ENCODE data around the gene CHURC1. TPM values are rescaled to one million over a fixed set of nuclear protein-coding genes. Genes with fewer than 3 reads are reported as not detected.

Gene CHURC1
- total and polyA plus RNA-seq, 2 donors (not counting 1 experiment from before 2014, with no cell fraction given): 29.7 to 77.1 TPM

DNA sequence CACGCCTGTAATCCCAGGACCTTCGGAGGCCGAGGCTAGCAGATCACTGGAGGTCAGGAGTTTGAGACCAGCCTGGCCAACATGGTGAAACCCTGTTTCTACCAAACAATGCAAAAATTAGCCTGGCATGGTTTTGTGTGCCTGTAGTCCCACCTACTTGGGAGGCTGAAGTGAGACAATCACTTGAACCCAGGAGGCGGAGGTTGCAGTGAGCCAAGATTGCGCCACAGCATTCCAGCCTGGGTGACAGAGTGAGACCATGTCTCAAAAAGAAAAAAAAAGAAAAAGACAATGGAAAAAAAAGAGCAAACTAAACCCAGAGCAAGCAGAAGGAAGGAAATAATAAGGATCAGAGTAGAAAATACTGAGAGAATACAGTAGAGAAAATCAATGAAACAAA, 5.4 kb downstream of the CHURC1 start:
- Histone ChIP-seq H3K79me2 (ENCODE audit: control insufficient read depth, insufficient read depth, low read length) (peaks cover 81% of the 10 kb centered on the region), H3K4me2 (replicated peaks; ENCODE audit: low read depth, low read length, poor library complexity, severe bottlenecking) (no peak overlapping the region)

GRCh38 chr14:64920465-64920864, 6.2 kb downstream of the CHURC1 start:
- no peak overlapping the region for H3K9ac ChIP-seq (ENCODE audit: low read length)
- intact Hi-C loops (cut with micrococcal nuclease): no loop called here
- H3K4me1 ChIP-seq (ENCODE audit: control insufficient read depth in 2 of 2, insufficient read depth in 2 of 2, low read length in 2 of 2): peaks cover 8 to 12% of the 10 kb centered on the region in 2 donors
- ATAC-seq (ENCODE audit: low read depth) (no peak), DNase-seq (no peak)
- no peak overlapping the region for H3K4me3 Mint-ChIP-seq
- H3K27me3 ChIP-seq (replicated peaks in 1 of 4; ENCODE audit: control extremely low read depth in 1 of 4, control insufficient read depth in 3 of 4, insufficient read depth in 4 of 4, low read length in 3 of 4): no peaks in the 10 kb centered on the region
- no peak overlapping the region for H3K27ac Mint-ChIP-seq
- 100% methylated on average over 1 of the region's 2 CpGs for WGBS (ENCODE audit: insufficient coverage)
- TF ChIP-seq CTCF (IDR thresholded peaks at IDR 0.05) (no peak), EZH2 (IDR thresholded peaks at IDR 0.05; ENCODE audit: borderline replicate concordance, insufficient read depth, low read depth, low read length, poor library complexity, severe bottlenecking) (no peak)
- ChIA-PET POLR2A (no interaction called here), CTCF (interaction anchor here (0.6 kb wide), 1 partner anchor 70 kb away, joined by 3 read pairs; no protein-coding TSS in a partner anchor)
- peaks cover 6 to 27% of the 10 kb centered on the region in 2 experiments for H3K36me3 ChIP-seq (replicated peaks in 1 of 2; ENCODE audit: control extremely low read depth in 1 of 2, control insufficient read depth in 1 of 2, extremely low read depth in 1 of 2, insufficient read depth in 2 of 2, low read length in 1 of 2)
- no peak overlapping the region for H3K4me3 ChIP-seq (ENCODE audit: control extremely low read depth in 1 of 5, extremely low read depth in 1 of 5, insufficient read depth in 1 of 5, low read depth in 2 of 5, low read length in 4 of 5)
- peaks cover 76% of the 10 kb centered on the region for H4K20me1 ChIP-seq (ENCODE audit: control insufficient read depth, insufficient read depth, low read length, poor library complexity, severe bottlenecking)
- H3K4me2 ChIP-seq (replicated peaks; ENCODE audit: low read depth, low read length, poor library complexity, severe bottlenecking): no peak overlapping the region
- H3K9me3 ChIP-seq (ENCODE audit: control extremely low read depth in 1 of 3, control insufficient read depth in 2 of 3, insufficient read depth in 1 of 3, low read length in 2 of 3): no peaks in the 10 kb centered on the region
- H3K4me1 Mint-ChIP-seq: peaks cover 45% of the 10 kb centered on the region
- H3K27me3 Mint-ChIP-seq: no peaks in the 10 kb centered on the region
- H3K27ac ChIP-seq (ENCODE audit: low read length in 2 of 2): no peak overlapping the region
- no peaks in the 10 kb centered on the region for H3K9me3 Mint-ChIP-seq (ENCODE audit: insufficient read depth)
- no peak overlapping the region for H2AFZ ChIP-seq (ENCODE audit: insufficient read depth, low read depth, low read length, poor library complexity, severe bottlenecking)
- H3K79me2 ChIP-seq (ENCODE audit: control insufficient read depth, insufficient read depth, low read length): peaks cover 77% of the 10 kb centered on the region

More for the DNA sequence above, 5.4 kb downstream of the CHURC1 start:
- no peak for DNase-seq
- Histone ChIP-seq H4K20me1 (ENCODE audit: control insufficient read depth, insufficient read depth, low read length, poor library complexity, severe bottlenecking) (peaks cover 74% of the 10 kb centered on the region), H3K4me1 (ENCODE audit: control insufficient read depth in 2 of 2, insufficient read depth in 2 of 2, low read length in 2 of 2) (peaks cover 14 to 19% of the 10 kb centered on the region in 2 donors), H3K9me3 (ENCODE audit: control extremely low read depth in 1 of 3, control insufficient read depth in 2 of 3, insufficient read depth in 1 of 3, low read length in 2 of 3) (no peaks in the 10 kb centered on the region), H3K9ac (ENCODE audit: low read length) (no peak overlapping the region), H3K4me3 (ENCODE audit: control extremely low read depth in 1 of 5, extremely low read depth in 1 of 5, insufficient read depth in 1 of 5, low read depth in 2 of 5, low read length in 4 of 5) (no peak overlapping the region), H3K36me3 (replicated peaks in 1 of 2; ENCODE audit: control extremely low read depth in 1 of 2, control insufficient read depth in 1 of 2, extremely low read depth in 1 of 2, insufficient read depth in 2 of 2, low read length in 1 of 2) (peaks cover 6 to 18% of the 10 kb centered on the region in 2 experiments), H3K27ac (ENCODE audit: low read length in 2 of 2) (no peak overlapping the region), H3K27me3 (replicated peaks in 1 of 4; ENCODE audit: control extremely low read depth in 1 of 4, control insufficient read depth in 3 of 4, insufficient read depth in 4 of 4, low read length in 3 of 4) (no peaks in the 10 kb centered on the region), H2AFZ (ENCODE audit: insufficient read depth, low read depth, low read length, poor library complexity, severe bottlenecking) (no peak overlapping the region)
- 100% methylated on average over 4 of the region's 5 CpGs for WGBS (ENCODE audit: insufficient coverage)
- intact Hi-C loops (cut with micrococcal nuclease): loop anchor here (10.0 kb wide), 1 partner anchor 1375 kb away; the partner anchor contains the start of gene PPP2R5E
- H3K9me3 Mint-ChIP-seq (ENCODE audit: insufficient read depth): no peaks in the 10 kb centered on the region
- no peak for ATAC-seq (ENCODE audit: low read depth)
- H3K27me3 Mint-ChIP-seq: no peaks in the 10 kb centered on the region
- POLR2A ChIA-PET: no interaction called here
- H3K4me1 Mint-ChIP-seq: peaks cover 53% of the 10 kb centered on the region
- no peak overlapping the region for H3K27ac Mint-ChIP-seq
- no peak for TF ChIP-seq EZH2 (IDR thresholded peaks at IDR 0.05; ENCODE audit: borderline replicate concordance, insufficient read depth, low read depth, low read length, poor library complexity, severe bottlenecking)
- TF ChIP-seq CTCF (IDR thresholded peaks at IDR 0.05): no peak
- H3K4me3 Mint-ChIP-seq: no peak overlapping the region
- CTCF ChIA-PET: no interaction called here

Measured in B cell (primary cell).